MV-4-11 (cell line): ENCODE measurements around the gene GON4L.
"Not testable (repeated sequence)": the region's sequence is repeated elsewhere in the genome, so short reads cannot be mapped to it uniquely, and the experiment has no call there.

ENCODE experiments used
- DNase-seq: peaks from one replicate; lab custom pipeline; 2025; lab: John Stamatoyannopoulos, UW

Gene GON4L

GRCh38 chr1:155856975-155857930 is at the start of gene GON4L:
GON4L (minus strand) TSS chr1:155857214; CDS start chr1:155853780, 3,434 bp downstream.
- peak; percentile 94 for DNase-seq

GRCh38 chr1:155904261-155904660 is 47.2 kb upstream of the GON4L start:
- DNase-seq, result no peak

GRCh38 chr1:155900161-155900560 is 43.1 kb upstream of the GON4L start:
- DNase-seq, result no peak

- DNase-seq, result no peak
These were observed 42.7 kb upstream of the GON4L start for GRCh38 chr1:155899683-155900082.

GRCh38 chr1:155898888-155899287 is 41.9 kb upstream of the GON4L start:
- no peak for DNase-seq

GRCh38 chr1:155897746-155898145 is 40.7 kb upstream of the GON4L start:
- DNase-seq, result no peak

- not testable (repeated sequence) for DNase-seq
These were observed 39.5 kb upstream of the GON4L start for GRCh38 chr1:155896476-155896875.

- DNase-seq, result not testable (repeated sequence)
These were observed 38.6 kb upstream of the GON4L start for GRCh38 chr1:155895617-155896016.

- peak; percentile 62 for DNase-seq
These were observed 36.6 kb upstream of the GON4L start for GRCh38 chr1:155893389-155894142.

GRCh38 chr1:155892796-155893195 is 35.8 kb upstream of the GON4L start:
- no peak for DNase-seq

- DNase-seq, result no peak
These were observed 33.2 kb upstream of the GON4L start for GRCh38 chr1:155890251-155890650.

- DNase-seq, result no peak
These were observed 32.6 kb upstream of the GON4L start for GRCh38 chr1:155889566-155889965.

- no peak for DNase-seq
These were observed 31.5 kb upstream of the GON4L start for GRCh38 chr1:155888481-155888880.

- DNase-seq, result no peak
These were observed 28.0 kb upstream of the GON4L start for GRCh38 chr1:155884982-155885381.

- no peak for DNase-seq
These were observed 27.3 kb upstream of the GON4L start for GRCh38 chr1:155884031-155884960.

GRCh38 chr1:155882766-155883165 is 25.8 kb upstream of the GON4L start:
- no peak for DNase-seq

- peak; percentile 35 for DNase-seq
These were observed 25.2 kb upstream of the GON4L start for GRCh38 chr1:155882235-155882634.

GRCh38 chr1:155880950-155881349 is 23.9 kb upstream of the GON4L start:
- no peak for DNase-seq

GRCh38 chr1:155880251-155880650 is 23.2 kb upstream of the GON4L start:
- DNase-seq, result no peak

- DNase-seq, result no peak
These were observed 20.9 kb upstream of the GON4L start for GRCh38 chr1:155877945-155878344.

GRCh38 chr1:155873860-155874259 is 16.8 kb upstream of the GON4L start:
- no peak for DNase-seq

- no peak for DNase-seq
These were observed 15.5 kb upstream of the GON4L start for GRCh38 chr1:155872527-155872926.
